Stimulated activated CD8-positive, alpha-beta memory T cell treated with anti-CD3 and anti-CD28 coated beads, Interleukin-7, amount 100 ng/mL, for 24 hours (primary cell): ENCODE data around the gene TCHP.

Experiments used
- DNase-seq: peaks from one replicate; pipeline ENCODE4 v3.0.0-alpha.2; 2020; ENCODE audit warnings: low read depth

TCHP gene

DNA sequence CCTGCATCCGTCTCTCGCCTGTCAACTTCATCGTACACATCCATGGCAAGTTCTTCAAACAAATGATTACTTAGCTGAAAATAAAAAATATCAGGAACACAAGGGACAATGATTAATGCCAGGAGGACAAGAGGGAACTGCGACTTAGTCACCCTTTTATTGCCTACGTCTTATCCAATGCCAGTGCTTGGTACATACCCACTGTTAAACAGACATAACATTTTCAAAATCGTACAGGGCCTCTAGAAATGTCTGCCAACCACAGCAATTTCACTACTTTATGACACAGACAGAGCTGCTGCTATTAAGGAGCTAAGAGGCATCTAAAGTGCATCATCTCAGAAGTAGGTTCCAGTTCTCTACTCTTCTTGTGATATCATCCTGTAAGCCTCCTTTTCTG lies 61.5 kb downstream of the TCHP start:
- DNase-seq: no peak

DNA sequence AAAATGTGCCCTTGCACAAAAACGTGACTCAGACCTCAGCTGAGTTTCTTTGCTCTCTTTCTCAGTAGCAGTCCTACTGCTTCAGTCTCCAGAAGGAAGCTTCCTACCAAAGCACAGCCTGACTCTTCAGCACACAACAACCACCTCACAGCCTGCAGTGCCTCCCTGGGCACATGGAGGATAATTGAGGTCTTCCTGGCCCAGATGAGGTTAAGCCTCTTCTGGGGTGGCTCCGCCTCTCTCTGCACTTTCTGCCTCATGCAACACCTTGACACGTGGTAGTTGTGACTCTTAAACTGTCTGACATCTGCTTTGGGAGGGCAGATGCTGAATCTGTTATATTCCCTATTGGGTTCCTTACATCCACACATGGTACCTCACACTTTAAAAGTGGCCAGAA lies 62.3 kb downstream of the TCHP start:
- no peak for DNase-seq

DNA sequence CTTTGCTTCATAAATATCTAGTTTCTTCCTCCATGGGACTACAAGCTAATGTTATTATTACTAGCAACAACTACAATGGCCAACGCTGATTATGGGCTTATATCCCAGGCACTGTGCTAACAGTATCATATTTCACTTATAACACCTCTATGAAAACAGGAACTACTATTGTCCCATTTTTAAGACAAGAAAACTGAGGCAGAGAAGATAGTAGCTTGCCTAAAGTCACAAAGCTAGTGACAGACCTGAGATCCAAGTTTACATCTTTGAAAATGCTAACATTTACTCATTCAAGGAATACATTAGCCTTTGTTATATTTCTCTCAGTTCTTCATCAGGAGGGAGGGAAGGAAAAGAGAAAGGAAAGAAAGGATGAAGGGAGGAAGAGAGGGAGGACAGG lies 63.3 kb downstream of the TCHP start:
- no peak for DNase-seq

DNA sequence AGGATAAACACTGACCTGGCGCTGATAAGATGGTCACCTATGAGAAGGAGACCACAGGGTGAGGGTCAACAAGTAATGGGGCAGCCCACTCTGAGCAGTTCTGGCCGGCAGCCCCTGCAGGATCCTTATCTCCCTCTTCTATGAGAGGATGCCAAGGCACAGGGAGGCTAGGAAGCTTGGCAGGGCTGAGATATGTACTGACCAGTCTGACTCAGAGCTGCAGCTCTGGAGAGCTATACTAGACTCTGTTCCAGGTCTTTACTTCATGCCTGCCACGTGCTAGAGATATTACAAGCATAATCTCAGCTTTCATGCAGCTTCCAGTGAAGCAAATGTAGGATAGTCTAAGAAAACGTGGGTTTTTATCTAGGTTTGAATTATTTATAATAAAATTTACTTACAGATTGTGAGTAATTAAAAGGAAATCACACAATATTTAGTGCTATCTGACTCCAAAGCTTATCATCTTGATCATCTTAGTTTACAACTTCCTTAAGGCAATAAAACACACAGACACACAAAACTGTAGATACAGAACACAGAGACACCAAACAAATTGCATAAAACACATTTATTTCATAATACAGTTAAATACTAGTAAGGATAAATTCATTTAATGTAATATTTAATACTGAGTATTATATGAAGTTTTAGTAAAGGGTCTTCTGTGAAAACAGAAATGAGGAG lies 63.8 kb downstream of the TCHP start:
- DNase-seq: no peak

DNA sequence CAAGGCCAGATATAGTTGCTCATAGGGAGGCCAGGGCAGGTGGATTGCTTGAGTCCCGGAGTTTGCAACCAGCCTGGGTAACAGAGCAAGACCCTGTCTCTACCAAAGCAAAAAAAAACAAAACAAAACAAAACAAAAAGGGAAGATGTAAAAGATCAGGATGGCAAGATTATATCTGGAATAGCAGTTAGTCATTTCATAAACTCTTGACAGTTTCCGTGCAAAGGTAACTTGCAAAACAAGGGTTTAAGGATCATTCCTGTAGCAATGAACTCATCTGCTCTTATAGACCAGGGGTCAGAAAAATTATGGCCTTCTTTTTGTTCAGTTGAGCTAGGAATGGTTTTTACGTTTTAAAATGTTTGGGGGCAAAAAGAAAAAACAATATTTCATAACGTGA lies 66.5 kb downstream of the TCHP start:
- no peak for DNase-seq

DNA sequence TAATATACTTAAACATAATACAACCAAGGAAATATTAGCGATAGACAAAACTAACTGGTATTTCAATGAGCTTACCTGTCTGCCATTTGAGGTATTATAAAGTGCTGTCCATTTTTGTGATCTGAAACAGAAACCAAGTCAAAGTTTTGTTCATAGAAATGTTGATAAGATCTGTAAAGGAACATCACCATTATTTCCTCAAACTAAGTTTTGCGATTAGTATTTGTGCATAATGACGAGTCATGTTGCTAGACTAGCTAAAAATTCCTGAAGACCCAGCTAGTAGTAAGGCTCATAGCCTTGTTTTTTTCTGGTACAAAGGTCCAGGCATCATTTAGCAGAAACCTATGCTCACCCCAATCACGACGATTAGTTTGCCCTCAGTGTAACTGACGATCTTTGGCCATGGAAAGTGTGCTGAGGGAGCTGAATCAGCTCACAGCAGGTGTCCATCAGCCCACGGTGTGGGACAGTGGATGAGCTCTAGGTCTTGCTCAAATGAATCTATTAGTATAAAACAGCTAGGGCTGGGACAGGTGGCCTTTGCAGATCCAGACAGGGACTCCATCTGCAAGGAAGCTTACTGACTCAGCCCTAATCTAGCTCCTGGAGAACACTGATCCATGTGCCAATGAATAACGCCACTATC lies 67.4 kb downstream of the TCHP start:
- DNase-seq: no peak
